Gastrocnemius medialis (tissue), 4 donors: ENCODE measurements around the gene SENP1.

ENCODE experiments used
- CTCF ChIP-seq, 5 experiments: fragments of 450-650 bp in 3 of 5; fragments of 200-600 bp in 2 of 5; sonication (generic) in 2 of 5; IDR thresholded peaks in 4 of 5; conservative IDR thresholded peaks in 1 of 5; 1 replicate in 4 of 5; 2 replicates in 1 of 5; pipeline ENCODE4 v1.5.1; 2016 to 2019; ENCODE audit warnings: antibody characterized with exemption in 5 of 5, mild to moderate bottlenecking in 3 of 5, moderate library complexity in 3 of 5
- POLR2A ChIP-seq, 2 donors: fragments of 450-650 bp; IDR thresholded peaks; one replicate each; pipeline ENCODE4 v1.6.1; 2017; ENCODE audit warnings: antibody characterized with exemption in 2 of 2, mild to moderate bottlenecking in 2 of 2, moderate library complexity in 2 of 2

- TF ChIP-seq CTCF (IDR thresholded peaks at IDR 0.05 in 4 of 5, conservative IDR thresholded peaks at IDR 0.05 in 1 of 5) (no peak), POLR2A (IDR thresholded peaks at IDR 0.05) (no peak)
Observed at GRCh38 chr12:48071808-48072207, 34.1 kb downstream of the SENP1 start.
